Stimulated activated naive CD8-positive, alpha-beta T cell treated with anti-CD3 and anti-CD28 coated beads, Interleukin-15, Interleukin-2, amounts not matched to agents 100 ng/mL and 50 ng/mL, for 24 hours (primary cell): ENCODE results near the gene EPHA4.

Experiments
- H3K27ac Mint-ChIP-seq: one replicate; pipeline ENCODE4 v1.8.0; 2021; ENCODE audit warnings: mild to moderate bottlenecking, mixed read lengths
- H3K27me3 Mint-ChIP-seq: one replicate; pipeline ENCODE4 v1.8.0; 2021; ENCODE audit warnings: mixed read lengths
- H3K36me3 Mint-ChIP-seq: one replicate; pipeline ENCODE4 v1.8.0; 2021; ENCODE audit warnings: low read depth, mixed read lengths
- H3K4me1 Mint-ChIP-seq: one replicate; pipeline ENCODE4 v1.8.0; 2021; ENCODE audit warnings: low read depth, mixed read lengths
- H3K4me3 Mint-ChIP-seq: one replicate; pipeline ENCODE4 v1.8.0; 2021; ENCODE audit warnings: mild to moderate bottlenecking, mixed read lengths
- H3K9me3 Mint-ChIP-seq: one replicate; pipeline ENCODE4 v1.8.0; 2021; ENCODE audit warnings: mixed read lengths

Gene EPHA4

DNA sequence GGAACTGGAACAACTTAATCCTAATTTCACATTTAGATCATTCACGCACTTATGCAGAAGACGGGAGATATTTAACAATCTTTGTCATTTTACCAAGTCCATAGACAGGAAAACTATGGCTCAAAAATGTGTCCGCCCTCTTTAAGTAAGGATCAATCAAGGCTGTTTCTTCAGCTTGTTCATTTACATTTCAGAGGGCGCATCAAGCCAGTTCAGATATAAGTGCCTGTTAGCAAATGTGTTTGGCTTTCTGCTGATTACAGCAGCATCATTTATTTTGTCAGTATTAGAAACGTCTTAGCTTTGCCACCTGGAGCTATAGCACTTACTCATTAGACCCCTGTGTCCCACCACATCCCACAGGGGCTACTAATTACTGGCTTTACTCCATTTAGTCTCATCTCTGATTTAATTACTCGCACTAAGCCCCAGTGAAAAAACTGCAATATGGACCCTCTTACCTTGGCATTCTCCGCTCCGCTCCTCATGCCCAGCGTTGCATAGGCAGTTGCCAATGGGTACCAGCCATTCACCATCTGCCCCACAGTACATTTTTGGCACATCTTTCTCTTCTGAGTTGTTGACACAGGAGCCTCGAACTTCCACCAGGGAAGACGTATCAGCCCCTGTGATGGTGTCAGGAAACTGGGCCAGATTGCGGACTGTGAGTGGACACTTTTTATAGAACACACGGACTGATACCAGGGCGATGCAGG lies 8.7 kb downstream of the EPHA4 start:
- Mint-ChIP-seq H3K9me3 (no peaks in the 10 kb centered on the region), H3K27ac (no peak overlapping the region), H3K27me3 (peaks cover 15% of the 10 kb centered on the region), H3K36me3 (no peaks in the 10 kb centered on the region), H3K4me3 (no peak overlapping the region), H3K4me1 (peaks cover 11% of the 10 kb centered on the region)

DNA sequence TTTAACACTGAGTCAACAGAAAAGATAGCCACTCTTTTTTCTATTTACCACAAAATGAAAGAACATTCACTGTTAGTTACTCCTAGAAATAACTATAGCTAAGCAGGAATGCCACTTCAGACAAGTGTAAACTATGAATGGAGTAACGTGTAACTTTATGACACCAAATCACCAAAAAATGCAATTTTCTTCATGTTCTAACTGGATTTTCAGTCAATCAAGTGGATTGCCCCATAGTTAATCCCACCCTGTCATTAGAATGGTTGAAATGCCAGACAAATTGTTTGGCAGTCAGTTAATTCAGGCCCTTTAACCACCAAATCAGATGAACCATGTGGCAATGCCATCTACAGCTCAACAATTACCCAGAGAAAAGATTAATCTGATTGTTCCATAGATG lies 9.9 kb downstream of the EPHA4 start:
- Mint-ChIP-seq H3K4me3 (no peak overlapping the region), H3K4me1 (peaks cover 10% of the 10 kb centered on the region), H3K27ac (no peak overlapping the region), H3K9me3 (no peaks in the 10 kb centered on the region), H3K36me3 (no peaks in the 10 kb centered on the region), H3K27me3 (peaks cover 12% of the 10 kb centered on the region)

DNA sequence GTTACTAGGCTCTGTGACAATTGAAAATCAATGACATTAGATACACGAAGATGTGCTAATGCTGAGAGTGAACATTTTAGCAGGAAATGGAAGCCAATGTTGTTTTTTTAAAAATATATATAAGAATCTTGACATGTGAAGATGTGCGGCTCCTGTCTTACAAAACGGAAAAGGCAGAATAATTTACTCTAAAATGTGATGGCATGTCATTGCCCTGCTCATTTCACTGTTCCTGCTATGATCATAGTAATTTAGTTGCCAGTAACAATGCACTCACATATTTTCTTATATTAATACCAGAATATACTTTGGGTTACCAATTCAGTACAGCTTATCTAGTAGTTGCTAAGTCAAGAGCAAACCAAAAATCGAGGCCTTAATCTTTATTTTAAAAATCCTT lies 10.3 kb downstream of the EPHA4 start:
- Mint-ChIP-seq H3K27me3 (peaks cover 12% of the 10 kb centered on the region), H3K4me1 (peaks cover 10% of the 10 kb centered on the region), H3K9me3 (no peaks in the 10 kb centered on the region), H3K36me3 (no peaks in the 10 kb centered on the region), H3K4me3 (no peak overlapping the region), H3K27ac (no peak overlapping the region)

DNA sequence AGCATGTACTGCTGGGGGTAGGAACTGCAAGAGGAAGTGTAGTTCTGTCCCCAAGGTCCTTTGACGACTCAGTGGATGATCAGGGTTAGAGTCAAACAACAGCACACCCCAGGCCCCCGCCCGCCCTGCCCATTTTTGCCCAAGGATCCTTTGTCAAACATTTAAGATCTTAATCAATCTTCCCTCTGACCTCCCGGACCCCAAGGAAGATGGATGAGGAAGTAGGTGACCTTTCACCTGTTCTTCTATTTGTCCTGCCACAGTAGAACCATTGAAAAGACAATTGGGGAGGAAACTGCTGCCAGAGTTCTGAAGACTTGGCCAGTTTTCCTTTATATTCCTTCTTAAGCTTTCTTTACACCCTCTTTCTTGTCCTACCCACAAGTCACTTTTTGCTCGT lies 12.1 kb downstream of the EPHA4 start:
- Mint-ChIP-seq H3K9me3 (no peaks in the 10 kb centered on the region), H3K36me3 (no peaks in the 10 kb centered on the region), H3K27ac (no peak overlapping the region), H3K4me1 (peaks cover 18% of the 10 kb centered on the region), H3K27me3 (peaks cover 2% of the 10 kb centered on the region), H3K4me3 (no peak overlapping the region)

DNA sequence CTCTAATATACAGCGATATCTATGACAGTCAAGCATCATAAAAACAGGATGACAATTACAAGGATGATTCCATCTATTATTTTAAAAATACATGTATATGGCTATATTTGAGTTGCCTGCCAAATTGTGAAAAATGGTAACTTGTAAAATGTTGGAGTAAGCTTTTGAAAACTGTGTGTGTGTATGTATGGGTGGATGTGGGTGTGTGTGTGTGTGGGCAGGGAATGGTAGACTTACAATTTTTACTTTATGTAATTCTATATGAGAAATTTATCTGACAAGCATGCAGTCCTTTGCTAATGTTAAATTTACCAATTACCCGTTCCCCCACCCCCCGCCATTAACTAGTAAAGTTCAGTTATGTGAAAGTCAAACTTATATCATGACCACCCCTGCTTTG lies 14.0 kb downstream of the EPHA4 start:
- Mint-ChIP-seq H3K27ac (no peak overlapping the region), H3K4me3 (no peak overlapping the region), H3K27me3 (no peaks in the 10 kb centered on the region), H3K36me3 (no peaks in the 10 kb centered on the region), H3K9me3 (no peaks in the 10 kb centered on the region), H3K4me1 (peaks cover 24% of the 10 kb centered on the region)

DNA sequence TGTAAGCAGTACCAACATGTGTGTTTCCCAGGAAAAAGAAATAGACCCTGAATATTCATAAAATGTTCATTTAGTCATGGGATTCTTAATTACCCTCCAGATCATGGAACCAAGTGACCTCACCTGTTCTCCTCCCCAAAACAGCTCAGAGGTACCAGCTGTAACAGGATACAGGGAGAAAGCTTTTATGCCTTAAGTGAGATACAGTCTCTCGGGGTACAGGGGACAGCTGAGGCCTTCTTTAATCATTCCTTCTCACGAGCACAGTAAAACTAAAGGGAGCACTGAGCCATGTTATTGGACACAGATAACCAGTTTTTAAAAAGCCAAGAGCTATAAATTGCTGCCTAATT lies 16.6 kb downstream of the EPHA4 start:
- Mint-ChIP-seq H3K27me3 (no peaks in the 10 kb centered on the region), H3K4me3 (peak overlapping the region; percentile 26), H3K9me3 (no peaks in the 10 kb centered on the region), H3K36me3 (no peaks in the 10 kb centered on the region), H3K4me1 (peaks cover 24% of the 10 kb centered on the region), H3K27ac (peak overlapping the region; percentile 72)

DNA sequence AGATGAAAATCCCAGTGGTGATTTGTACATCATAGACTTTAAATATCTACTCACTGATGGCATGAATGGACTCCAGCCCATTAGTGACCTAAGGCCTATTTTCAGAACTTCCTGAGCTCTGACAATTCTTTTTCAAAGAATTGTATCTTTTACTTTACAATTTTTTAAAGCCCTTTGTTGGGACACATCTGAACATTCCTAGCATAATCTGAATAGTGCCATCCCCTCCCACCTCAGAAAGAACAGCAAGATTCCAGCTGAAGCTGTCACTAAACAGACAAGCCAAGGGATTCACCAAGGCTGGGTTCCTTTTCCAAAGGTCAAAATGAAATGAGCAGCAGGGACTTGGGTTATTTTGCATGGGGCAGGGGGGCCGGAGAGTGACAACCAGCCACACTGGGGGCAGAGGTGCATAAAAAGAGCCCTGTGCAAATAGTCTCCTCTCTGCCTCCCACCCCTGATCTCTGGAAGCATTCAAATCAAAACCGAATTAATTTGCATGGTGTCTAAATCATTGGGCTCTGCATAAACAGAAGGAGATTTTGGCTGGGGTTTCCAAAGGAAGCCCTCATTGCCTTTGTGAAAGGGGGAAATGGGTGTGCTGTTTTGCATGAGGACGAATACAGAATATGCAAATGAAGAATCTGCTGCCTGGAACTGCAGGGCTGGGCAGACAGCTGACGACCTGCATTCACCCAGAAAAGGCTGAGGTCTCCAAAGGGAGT lies 17.2 kb downstream of the EPHA4 start:
- Mint-ChIP-seq H3K27me3 (no peaks in the 10 kb centered on the region), H3K4me1 (peaks cover 20% of the 10 kb centered on the region), H3K9me3 (no peaks in the 10 kb centered on the region), H3K4me3 (peak overlapping the region; percentile 26), H3K36me3 (no peaks in the 10 kb centered on the region), H3K27ac (peak overlapping the region; percentile 72)

DNA sequence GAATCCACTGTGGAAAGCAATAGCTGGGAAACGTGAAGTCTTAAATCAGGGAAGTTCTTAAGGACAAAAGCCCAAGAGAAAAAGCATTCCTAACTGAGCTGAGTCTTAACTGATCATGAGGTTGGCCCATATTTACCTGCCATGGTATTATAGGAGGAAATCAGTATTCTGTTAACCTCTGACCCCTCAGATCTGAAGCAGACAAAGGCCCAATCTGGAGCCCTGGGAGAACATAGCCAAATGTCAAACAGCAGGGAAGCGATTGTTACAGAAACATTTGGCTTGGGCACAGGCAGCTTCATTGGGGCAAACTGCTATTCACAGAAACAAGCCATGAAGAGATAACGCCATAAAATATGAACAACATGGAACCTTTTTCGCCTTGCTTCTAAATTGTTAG lies 18.8 kb downstream of the EPHA4 start:
- Mint-ChIP-seq H3K4me3 (no peak overlapping the region), H3K27ac (no peak overlapping the region), H3K36me3 (no peaks in the 10 kb centered on the region), H3K4me1 (peaks cover 20% of the 10 kb centered on the region), H3K9me3 (no peaks in the 10 kb centered on the region), H3K27me3 (no peaks in the 10 kb centered on the region)

DNA sequence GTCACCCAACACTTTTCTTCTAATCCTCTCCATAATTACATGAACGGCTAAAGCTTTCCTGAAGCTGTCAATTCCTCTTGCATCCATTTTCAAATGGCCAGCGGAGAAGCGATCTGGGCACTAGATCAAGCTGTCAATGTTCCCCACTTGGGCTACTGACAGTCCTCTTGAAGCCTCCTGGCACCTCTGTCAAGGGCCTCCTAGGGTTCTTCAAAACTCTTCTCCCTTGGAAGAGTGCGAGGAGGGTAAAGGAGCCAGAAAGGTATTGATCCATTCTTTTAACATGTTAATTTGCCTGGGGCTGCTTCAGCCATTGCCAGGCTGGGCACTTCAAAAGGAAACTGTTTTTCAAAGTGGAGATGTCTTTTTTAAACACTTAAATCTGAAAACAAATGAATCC lies 19.8 kb downstream of the EPHA4 start:
- Mint-ChIP-seq H3K36me3 (no peaks in the 10 kb centered on the region), H3K27me3 (no peaks in the 10 kb centered on the region), H3K27ac (no peak overlapping the region), H3K4me3 (no peak overlapping the region), H3K9me3 (peaks cover 3% of the 10 kb centered on the region), H3K4me1 (peaks cover 20% of the 10 kb centered on the region)

DNA sequence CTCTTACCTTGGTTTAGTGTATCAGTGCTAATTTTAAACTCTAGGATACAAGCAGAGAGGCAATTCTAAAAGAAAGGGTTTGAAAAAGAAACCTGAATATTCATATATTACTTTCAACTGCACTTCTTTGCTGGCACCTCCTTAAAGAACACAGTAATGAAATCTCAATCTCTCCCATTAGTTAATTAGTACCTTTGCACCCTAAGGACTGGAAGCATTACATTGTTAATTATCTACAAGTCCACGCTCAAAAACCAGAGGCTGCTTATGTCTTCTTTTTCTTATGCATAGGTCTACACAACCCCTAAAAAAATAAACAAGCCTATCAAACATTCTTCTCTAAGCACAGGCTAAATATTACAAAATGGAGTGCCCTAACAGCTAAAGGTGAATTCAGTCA lies 20.2 kb downstream of the EPHA4 start:
- H3K9me3 Mint-ChIP-seq = peaks cover 3% of the 10 kb centered on the region
- H3K27me3 Mint-ChIP-seq = no peaks in the 10 kb centered on the region
- H3K4me3 Mint-ChIP-seq = no peak overlapping the region
- no peaks in the 10 kb centered on the region for H3K36me3 Mint-ChIP-seq
- peaks cover 23% of the 10 kb centered on the region for H3K4me1 Mint-ChIP-seq
- no peak overlapping the region for H3K27ac Mint-ChIP-seq

DNA sequence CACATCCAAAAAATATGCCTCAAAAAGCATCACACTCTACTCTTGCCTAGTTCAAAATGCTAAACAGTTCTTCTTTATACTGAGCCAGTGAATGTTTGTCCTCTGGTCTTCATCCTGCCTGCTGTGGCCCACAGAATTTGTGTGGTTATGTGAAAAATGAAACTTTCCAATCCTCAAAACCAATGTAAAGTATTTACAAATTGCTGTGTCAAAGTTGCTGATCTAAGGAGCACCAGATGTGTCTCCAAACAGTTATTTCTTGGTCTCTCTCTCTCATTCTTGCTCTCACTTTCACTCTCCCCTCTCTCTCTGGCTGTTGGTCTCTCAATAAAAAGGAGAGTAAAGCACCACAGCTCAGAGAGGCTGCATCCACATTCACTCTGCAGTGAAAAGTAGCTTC lies 23.0 kb downstream of the EPHA4 start:
- H3K4me3 Mint-ChIP-seq = no peak overlapping the region
- no peak overlapping the region for H3K27ac Mint-ChIP-seq
- no peaks in the 10 kb centered on the region for H3K36me3 Mint-ChIP-seq
- H3K9me3 Mint-ChIP-seq = peaks cover 3% of the 10 kb centered on the region
- no peaks in the 10 kb centered on the region for H3K27me3 Mint-ChIP-seq
- peaks cover 8% of the 10 kb centered on the region for H3K4me1 Mint-ChIP-seq

DNA sequence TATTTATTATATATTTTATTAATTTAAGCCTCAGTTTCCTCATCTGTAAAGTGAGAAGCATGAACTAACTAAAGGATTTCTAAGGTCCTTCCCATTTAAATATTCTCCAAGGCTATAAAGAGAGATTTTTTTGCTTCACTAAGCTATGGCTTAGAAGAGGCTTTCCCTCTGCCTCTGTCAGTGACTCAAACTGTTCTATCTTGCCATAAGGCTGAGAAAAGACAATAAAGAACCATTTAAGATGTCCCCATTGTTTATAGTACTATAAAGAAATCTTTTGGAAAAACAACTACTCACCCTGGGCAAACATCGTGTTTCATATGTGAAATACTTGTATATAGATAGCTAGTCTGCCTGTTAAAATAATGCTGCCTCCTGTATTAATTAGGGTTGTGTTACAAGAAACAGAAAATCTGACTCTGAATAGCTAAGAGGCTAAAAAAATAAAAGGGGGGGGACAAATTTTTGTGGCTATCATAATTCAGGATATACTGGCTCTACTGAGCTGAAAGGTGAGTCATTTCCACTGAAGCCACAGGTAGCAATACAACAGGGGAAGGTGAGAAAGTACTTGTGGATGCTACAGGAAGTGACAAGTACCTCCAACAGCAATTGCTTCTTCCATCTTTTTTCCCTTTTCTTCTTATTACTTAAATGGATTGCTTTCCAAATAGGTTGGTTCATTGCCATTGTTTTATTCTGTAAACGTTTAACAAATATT lies 25.4 kb downstream of the EPHA4 start:
- Mint-ChIP-seq H3K9me3 (peaks cover 3% of the 10 kb centered on the region), H3K27me3 (no peaks in the 10 kb centered on the region), H3K4me3 (no peak overlapping the region), H3K36me3 (no peaks in the 10 kb centered on the region), H3K27ac (no peak overlapping the region), H3K4me1 (peaks cover 8% of the 10 kb centered on the region)

DNA sequence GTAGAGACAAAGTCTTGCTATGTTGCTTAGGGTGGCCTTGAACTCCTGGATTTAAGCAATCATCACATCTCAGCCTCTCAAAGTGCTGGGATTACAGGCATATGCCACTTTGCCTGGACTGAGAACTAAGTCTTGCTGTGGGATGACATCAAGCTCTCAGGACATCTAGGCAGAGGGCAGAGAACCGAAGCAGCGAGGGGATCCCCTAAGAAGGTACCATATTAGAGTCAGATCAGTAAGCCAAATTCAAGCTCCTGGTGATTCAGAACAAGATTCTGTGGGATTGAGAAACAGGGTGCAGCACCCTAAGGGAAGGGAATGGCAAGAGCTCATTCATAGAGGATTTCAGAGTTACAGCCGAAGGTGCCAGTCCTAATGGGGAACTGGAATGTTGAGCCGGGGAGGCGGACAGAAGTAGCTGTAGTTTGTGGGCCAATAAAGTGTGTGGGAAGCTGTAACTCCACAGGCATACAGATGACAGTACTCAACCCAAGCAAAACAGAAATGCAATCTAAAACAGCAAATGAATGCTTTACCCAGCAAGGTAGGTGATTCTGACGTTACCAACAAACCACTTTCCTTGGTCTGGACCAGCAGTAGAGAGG lies 30.9 kb downstream of the EPHA4 start:
- Mint-ChIP-seq H3K27me3 (no peaks in the 10 kb centered on the region), H3K9me3 (no peaks in the 10 kb centered on the region), H3K27ac (no peak overlapping the region), H3K36me3 (no peaks in the 10 kb centered on the region), H3K4me1 (no peaks in the 10 kb centered on the region), H3K4me3 (no peak overlapping the region)

DNA sequence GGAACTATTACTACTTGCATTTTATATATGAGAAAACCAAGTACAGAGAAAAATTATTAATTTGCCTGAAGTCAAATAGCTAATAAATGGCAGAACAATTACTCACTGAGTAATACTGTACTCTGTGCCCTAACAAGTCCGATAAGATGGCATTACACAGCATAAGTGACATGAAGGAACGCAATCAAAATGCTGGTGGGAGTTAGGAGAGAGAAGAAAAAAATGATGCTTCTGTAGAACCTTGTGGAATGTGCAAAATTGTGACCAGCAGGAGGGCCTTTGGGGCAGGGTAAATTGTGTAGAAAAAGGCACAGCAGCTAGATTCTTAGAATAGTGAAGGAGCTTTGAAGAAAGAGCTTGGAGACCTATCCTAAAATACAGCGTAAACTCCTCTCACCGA lies 32.9 kb downstream of the EPHA4 start:
- H3K9me3 Mint-ChIP-seq = no peaks in the 10 kb centered on the region
- H3K4me3 Mint-ChIP-seq = no peak overlapping the region
- H3K36me3 Mint-ChIP-seq = no peaks in the 10 kb centered on the region
- no peak overlapping the region for H3K27ac Mint-ChIP-seq
- no peaks in the 10 kb centered on the region for H3K27me3 Mint-ChIP-seq
- no peaks in the 10 kb centered on the region for H3K4me1 Mint-ChIP-seq

DNA sequence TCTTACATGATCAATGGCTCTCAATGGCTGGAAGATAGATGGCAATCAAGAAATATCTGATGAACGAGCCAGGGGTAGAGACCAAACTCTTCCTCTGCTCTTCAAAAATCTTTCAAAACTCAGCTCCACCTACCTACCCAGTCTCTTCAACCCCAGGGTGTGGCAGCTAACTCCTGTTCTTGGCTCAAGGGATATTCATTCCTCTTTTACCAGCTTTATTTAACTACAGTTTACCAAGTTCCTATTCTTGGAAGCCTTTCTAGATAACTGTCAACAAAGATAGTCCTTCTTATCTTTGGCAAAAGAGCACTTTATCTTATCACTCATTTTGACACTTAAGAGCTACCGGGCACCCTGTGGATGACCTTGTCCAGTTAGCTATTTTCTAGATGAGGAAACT lies 36.3 kb downstream of the EPHA4 start:
- H3K9me3 Mint-ChIP-seq = no peaks in the 10 kb centered on the region
- H3K27me3 Mint-ChIP-seq = no peaks in the 10 kb centered on the region
- H3K27ac Mint-ChIP-seq = no peak overlapping the region
- H3K4me3 Mint-ChIP-seq = no peak overlapping the region
- peaks cover 4% of the 10 kb centered on the region for H3K4me1 Mint-ChIP-seq
- no peaks in the 10 kb centered on the region for H3K36me3 Mint-ChIP-seq
